ENCODE measurements around the gene SLCO1B1. TPM values are rescaled to one million over a fixed set of nuclear protein-coding genes. Genes with fewer than 3 reads are reported as not detected.
"Not testable (repeated sequence)": the region's sequence is repeated elsewhere in the genome, so short reads cannot be mapped to it uniquely, and the experiment has no call there.

SLCO1B1 gene
- total RNA-seq, 2 experiments from 2014 or later = not detected

GRCh38 chr12:21129351-21129750 is 1.6 kb upstream of the SLCO1B1 start:
- no peak overlapping the region for H3K27ac Mint-ChIP-seq
- POLR2A ChIA-PET = no interaction called here

GRCh38 chr12:21129906-21130305 is 1.1 kb upstream of the SLCO1B1 start:
- Mint-ChIP-seq H3K4me1 (ENCODE audit: low read depth) (no peaks in the 10 kb centered on the region), H3K9me3 (peaks cover 3% of the 10 kb centered on the region), H3K27me3 (no peaks in the 10 kb centered on the region), H3K27ac (no peak overlapping the region), H3K36me3 (ENCODE audit: low read depth) (no peaks in the 10 kb centered on the region), H3K4me3 (no peak overlapping the region)
- ATAC-seq (ENCODE audit: poor library complexity) = no peak
- H3K27me3 ChIP-seq (ENCODE audit: control insufficient read depth in 1 of 2, insufficient read depth in 2 of 2, low read length in 2 of 2) = no peaks in the 10 kb centered on the region
- H3K9me3 ChIP-seq (ENCODE audit: control insufficient read depth in 1 of 2, insufficient read depth in 1 of 2, low read length in 2 of 2) = no peaks in the 10 kb centered on the region
- no peaks in the 10 kb centered on the region for H3K4me1 ChIP-seq (ENCODE audit: insufficient read depth, low read length)
- no peaks in the 10 kb centered on the region for H3K36me3 ChIP-seq (ENCODE audit: insufficient read depth, low read length)
- TF ChIP-seq, protein P1, sequence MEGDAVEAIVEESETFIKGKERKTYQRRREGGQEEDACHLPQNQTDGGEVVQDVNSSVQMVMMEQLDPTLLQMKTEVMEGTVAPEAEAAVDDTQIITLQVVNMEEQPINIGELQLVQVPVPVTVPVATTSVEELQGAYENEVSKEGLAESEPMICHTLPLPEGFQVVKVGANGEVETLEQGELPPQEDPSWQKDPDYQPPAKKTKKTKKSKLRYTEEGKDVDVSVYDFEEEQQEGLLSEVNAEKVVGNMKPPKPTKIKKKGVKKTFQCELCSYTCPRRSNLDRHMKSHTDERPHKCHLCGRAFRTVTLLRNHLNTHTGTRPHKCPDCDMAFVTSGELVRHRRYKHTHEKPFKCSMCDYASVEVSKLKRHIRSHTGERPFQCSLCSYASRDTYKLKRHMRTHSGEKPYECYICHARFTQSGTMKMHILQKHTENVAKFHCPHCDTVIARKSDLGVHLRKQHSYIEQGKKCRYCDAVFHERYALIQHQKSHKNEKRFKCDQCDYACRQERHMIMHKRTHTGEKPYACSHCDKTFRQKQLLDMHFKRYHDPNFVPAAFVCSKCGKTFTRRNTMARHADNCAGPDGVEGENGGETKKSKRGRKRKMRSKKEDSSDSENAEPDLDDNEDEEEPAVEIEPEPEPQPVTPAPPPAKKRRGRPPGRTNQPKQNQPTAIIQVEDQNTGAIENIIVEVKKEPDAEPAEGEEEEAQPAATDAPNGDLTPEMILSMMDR (IDR thresholded peaks at IDR 0.05) = no peak
- intact Hi-C loops (cut with DNase I, micrococcal nuclease) = no loop called here
- ChIA-PET CTCF (no interaction called here), POLR2A (no interaction called here)
- H3K27ac ChIP-seq (ENCODE audit: low read depth in 1 of 2, low read length in 2 of 2) = no peak overlapping the region
- H3K4me3 ChIP-seq (ENCODE audit: low read length) = no peak overlapping the region
- no peak for DNase-seq

More at GRCh38 chr12:21129351-21129750, 1.6 kb upstream of the SLCO1B1 start:
- TF ChIP-seq, protein P1 (IDR thresholded peaks at IDR 0.05) = no peak
- Mint-ChIP-seq H3K27me3 (no peaks in the 10 kb centered on the region), H3K4me3 (no peak overlapping the region), H3K4me1 (ENCODE audit: low read depth) (no peaks in the 10 kb centered on the region), H3K9me3 (peaks cover 5% of the 10 kb centered on the region), H3K36me3 (ENCODE audit: low read depth) (no peaks in the 10 kb centered on the region)
- CTCF ChIA-PET = no interaction called here
- H3K4me1 ChIP-seq (ENCODE audit: insufficient read depth, low read length) = no peaks in the 10 kb centered on the region
- no peaks in the 10 kb centered on the region for H3K36me3 ChIP-seq (ENCODE audit: insufficient read depth, low read length)
- no peak overlapping the region for H3K4me3 ChIP-seq (ENCODE audit: low read length)
- no peaks in the 10 kb centered on the region for H3K9me3 ChIP-seq (ENCODE audit: control insufficient read depth in 1 of 2, insufficient read depth in 1 of 2, low read length in 2 of 2)
- no peak for DNase-seq
- no peak overlapping the region for H3K27ac ChIP-seq (ENCODE audit: low read depth in 1 of 2, low read length in 2 of 2)
- no peak for ATAC-seq (ENCODE audit: poor library complexity)
- no peaks in the 10 kb centered on the region for H3K27me3 ChIP-seq (ENCODE audit: control insufficient read depth in 1 of 2, insufficient read depth in 2 of 2, low read length in 2 of 2)
- intact Hi-C loops (cut with DNase I, micrococcal nuclease) = no loop called here

DNA sequence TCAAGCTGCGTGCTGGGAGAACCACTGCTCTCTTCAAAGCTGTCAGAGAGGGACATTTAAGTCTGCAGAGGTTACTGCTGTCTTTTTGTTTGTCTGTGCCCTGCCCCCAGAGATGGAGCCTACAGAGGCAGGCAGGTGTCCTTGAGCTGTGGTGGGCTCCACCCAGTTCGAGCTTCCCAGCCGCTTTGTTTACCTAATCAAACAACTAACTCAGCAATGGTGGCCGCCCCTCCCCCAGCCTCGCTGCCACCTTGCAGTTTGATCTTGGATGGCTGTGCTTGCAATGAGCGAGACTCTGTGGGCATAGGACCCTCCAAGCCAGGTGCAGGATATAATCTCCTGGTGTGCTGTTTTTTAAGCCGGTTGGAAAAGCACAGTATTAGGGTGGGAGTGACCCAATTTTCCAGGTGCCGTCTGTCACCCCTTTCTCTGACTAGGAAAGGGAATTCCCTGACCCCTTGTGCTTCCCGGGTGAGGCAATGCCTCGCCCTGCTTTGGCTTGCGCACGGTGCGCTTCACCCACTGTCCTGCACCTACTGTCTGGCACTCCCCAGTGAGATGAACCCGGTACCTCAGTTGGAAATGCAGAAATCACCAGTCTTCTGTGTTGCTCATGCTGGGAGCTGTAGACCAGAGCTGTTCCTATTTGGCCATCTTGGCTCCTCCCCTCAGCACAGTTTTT is 6.5 kb downstream of the SLCO1B1 start:
- H3K36me3 ChIP-seq (ENCODE audit: insufficient read depth, low read length); ATAC-seq (ENCODE audit: poor library complexity); H3K27ac ChIP-seq (ENCODE audit: low read depth in 1 of 2, low read length in 2 of 2); H3K27me3 ChIP-seq (ENCODE audit: control insufficient read depth in 1 of 2, insufficient read depth in 2 of 2, low read length in 2 of 2); H3K4me1 Mint-ChIP-seq (ENCODE audit: low read depth); H3K36me3 Mint-ChIP-seq (ENCODE audit: low read depth); H3K27ac Mint-ChIP-seq; CTCF ChIA-PET; H3K4me1 ChIP-seq (ENCODE audit: insufficient read depth, low read length); H3K4me3 ChIP-seq (ENCODE audit: low read length); H3K9me3 ChIP-seq (ENCODE audit: control insufficient read depth in 1 of 2, insufficient read depth in 1 of 2, low read length in 2 of 2); H3K4me3 Mint-ChIP-seq; H3K27me3 Mint-ChIP-seq; POLR2A ChIA-PET; H3K9me3 Mint-ChIP-seq; DNase-seq; intact Hi-C loops (cut with DNase I, micrococcal nuclease): not testable (repeated sequence)

GRCh38 chr12:21138016-21138415 is 7.0 kb downstream of the SLCO1B1 start:
- TF ChIP-seq, protein P1 (IDR thresholded peaks at IDR 0.05) = no peak
- CTCF ChIA-PET = no interaction called here
- Mint-ChIP-seq H3K4me1 (ENCODE audit: low read depth) (no peaks in the 10 kb centered on the region), H3K4me3 (no peak overlapping the region), H3K27me3 (no peaks in the 10 kb centered on the region), H3K9me3 (peaks cover 4% of the 10 kb centered on the region), H3K36me3 (ENCODE audit: low read depth) (no peaks in the 10 kb centered on the region), H3K27ac (no peak overlapping the region)
- ATAC-seq (ENCODE audit: poor library complexity) = no peak
- no peak for DNase-seq
- Histone ChIP-seq H3K4me1 (ENCODE audit: insufficient read depth, low read length) (no peaks in the 10 kb centered on the region), H3K4me3 (ENCODE audit: low read length) (no peak overlapping the region), H3K36me3 (ENCODE audit: insufficient read depth, low read length) (no peaks in the 10 kb centered on the region), H3K9me3 (ENCODE audit: control insufficient read depth in 1 of 2, insufficient read depth in 1 of 2, low read length in 2 of 2) (no peaks in the 10 kb centered on the region), H3K27me3 (ENCODE audit: control insufficient read depth in 1 of 2, insufficient read depth in 2 of 2, low read length in 2 of 2) (no peaks in the 10 kb centered on the region), H3K27ac (ENCODE audit: low read depth in 1 of 2, low read length in 2 of 2) (no peak overlapping the region)
- POLR2A ChIA-PET = no interaction called here
- intact Hi-C loops (cut with DNase I, micrococcal nuclease) = no loop called here

Data from CD4-positive, alpha-beta T cell (primary cell).